A673 (cell line): ENCODE data around the gene F11.

Experiments used
- CTCF ChIP-seq: fragments of 300-800, 200-600 bp; sonication (generic); conservative IDR thresholded peaks from 2 replicates; pipeline ENCODE4 v1.5.1; 2017; ENCODE audit warnings: low read depth, mild to moderate bottlenecking, antibody characterized with exemption, low read length, moderate library complexity, mixed read lengths
- EZH2 ChIP-seq: fragments of 200-600 bp; sonication (generic); IDR thresholded peaks from 2 replicates; pipeline ENCODE4 v1.6.1; 2017; ENCODE audit warnings: borderline replicate concordance, low read depth, mild to moderate bottlenecking, mixed read lengths, antibody characterized with exemption, low read length; ENCODE audit not compliant: poor library complexity, severe bottlenecking

- TF ChIP-seq CTCF (no peak), EZH2 (no peak)
Observed at GRCh38 chr4:186240452-186240847, 25.5 kb upstream of the F11 start.
